Neural cell (in vitro differentiated cells): ENCODE data around the gene CNTNAP2. TPM values are rescaled to one million over a fixed set of nuclear protein-coding genes. Genes with fewer than 3 reads are reported as not detected.

Experiments
- H2AFZ ChIP-seq: fragments of 200-600, 300-800 bp; sonication (generic), shearing (Covaris generic); 2 replicates; pipeline ENCODE4 v1.6.0; 2014; ENCODE audit warnings: low read depth, mild to moderate bottlenecking, antibody characterized with exemption, low read length, moderate library complexity
- H3F3A ChIP-seq: fragments of 200-600 bp; shearing (Covaris generic); 2 replicates; pipeline ENCODE4 v1.6.1; 2016; ENCODE audit warnings: mild to moderate bottlenecking, moderate library complexity, mixed read lengths, antibody characterized with exemption, low read length; ENCODE audit not compliant: insufficient read depth, poor library complexity, severe bottlenecking
- H3K27ac ChIP-seq: fragments of 200-600, 300-800 bp; sonication (generic), shearing (Covaris generic); 2 replicates; pipeline ENCODE4 v1.5.1; 2014; ENCODE audit warnings: mild to moderate bottlenecking, low read length, moderate library complexity
- H3K27me3 ChIP-seq: fragments of 300-800, 200-600 bp; sonication (generic), shearing (Covaris generic); 2 replicates; pipeline ENCODE4 v1.6.0; 2014; ENCODE audit warnings: mild to moderate bottlenecking, low read depth, low read length, moderate library complexity; ENCODE audit not compliant: insufficient read depth
- H3K36me3 ChIP-seq: fragments of 300-800, 200-600 bp; sonication (generic), shearing (Covaris generic); 2 replicates; pipeline ENCODE4 v1.5.1; 2014; ENCODE audit warnings: mild to moderate bottlenecking, antibody characterized with exemption, low read length, moderate library complexity; ENCODE audit not compliant: insufficient read depth
- H3K4me2 ChIP-seq: fragments of 300-800, 200-600 bp; sonication (generic), shearing (Covaris generic); 2 replicates; pipeline ENCODE4 v1.6.0; 2014; ENCODE audit warnings: mild to moderate bottlenecking, low read length
- H3K4me3 ChIP-seq: fragments of 300-800, 200-600 bp; sonication (generic), shearing (Covaris generic); 2 replicates; pipeline ENCODE4 v1.5.1; 2014; ENCODE audit warnings: mild to moderate bottlenecking, low read length, moderate library complexity
- H3K79me2 ChIP-seq: fragments of 200-600 bp; shearing (Covaris generic); replicated peaks from 2 replicates; pipeline ENCODE4 v1.6.0; 2014; ENCODE audit warnings: mild to moderate bottlenecking, low read length, moderate library complexity; ENCODE audit not compliant: insufficient read depth
- H3K9ac ChIP-seq: fragments of 300-800, 200-600 bp; sonication (generic), shearing (Covaris generic); 2 replicates; pipeline ENCODE4 v1.6.1; 2016; ENCODE audit warnings: mild to moderate bottlenecking, low read length, mixed read lengths
- H3K9me2 ChIP-seq: fragments of 200-600 bp; shearing (Covaris generic); 2 replicates; pipeline ENCODE4 v1.6.1; 2016; ENCODE audit warnings: mild to moderate bottlenecking, low read length, mixed read lengths; ENCODE audit not compliant: insufficient read depth
- H3K9me3 ChIP-seq: fragments of 200-600, 300-800 bp; sonication (generic), shearing (Covaris generic); 2 replicates; pipeline ENCODE4 v1.6.1; 2016; ENCODE audit warnings: mild to moderate bottlenecking, mixed run types, low read length, moderate library complexity, mixed read lengths
- H4K20me1 ChIP-seq: fragments of 200-600 bp; shearing (Covaris generic); 2 replicates; pipeline ENCODE4 v1.6.1; 2016; ENCODE audit warnings: mild to moderate bottlenecking, mixed run types; ENCODE audit not compliant: insufficient read depth
- EP300 ChIP-seq: fragments of 450-650 bp; conservative IDR thresholded peaks from 2 replicates; pipeline ENCODE4 v1.6.1; 2014; ENCODE audit warnings: antibody characterized with exemption, mild to moderate bottlenecking, moderate library complexity; ENCODE audit not compliant: poor library complexity, severe bottlenecking
- EZH2 ChIP-seq: fragments of 200-600, 300-800 bp; shearing (Covaris generic), sonication (generic); IDR thresholded peaks from 2 replicates; pipeline ENCODE4 v1.6.1; 2014; ENCODE audit warnings: antibody characterized with exemption, low read length, borderline replicate concordance, mild to moderate bottlenecking; ENCODE audit not compliant: insufficient read depth, poor library complexity, severe bottlenecking
- MXI1 ChIP-seq: fragments of 450-650 bp; conservative IDR thresholded peaks from 2 replicates; pipeline ENCODE4 v1.6.1; 2014; ENCODE audit warnings: antibody characterized with exemption, mild to moderate bottlenecking; ENCODE audit not compliant: poor library complexity, severe bottlenecking
- POLR2AphosphoS5 ChIP-seq: IDR thresholded peaks from 2 replicates; pipeline ENCODE4 v1.6.1; 2012
- RAD21 ChIP-seq: fragments of 450-650 bp; conservative IDR thresholded peaks from 2 replicates; pipeline ENCODE4 v1.6.1; 2014; ENCODE audit warnings: antibody characterized with exemption, mild to moderate bottlenecking, moderate library complexity
- SMC3 ChIP-seq: fragments of 450-650 bp; conservative IDR thresholded peaks from 2 replicates; pipeline ENCODE4 v1.6.1; 2014; ENCODE audit warnings: antibody characterized with exemption, mild to moderate bottlenecking, moderate library complexity; ENCODE audit not compliant: poor library complexity
- TAF1 ChIP-seq: IDR thresholded peaks from 2 replicates; pipeline ENCODE4 v1.6.1; 2012; ENCODE audit warnings: low read depth
- polyA plus RNA-seq: library from polyadenylated mRNA; depleted of rRNA; stranded (reverse); fragments of >200 nt; gene quantifications from 2 replicates; pipeline ENCODE4 v1.2.3, GENCODE V29; 2014
- TF ChIP-seq, protein P1 (sequence below): IDR thresholded peaks from 2 replicates; pipeline ENCODE4 v1.6.1; 2012; ENCODE audit warnings: borderline replicate concordance
- TF ChIP-seq, protein P2 (sequence below): fragments of 450-650 bp; IDR thresholded peaks from 2 replicates; pipeline ENCODE4 v1.5.1; 2014; ENCODE audit warnings: antibody characterized with exemption, mild to moderate bottlenecking, moderate library complexity; ENCODE audit not compliant: poor library complexity, severe bottlenecking

Gene CNTNAP2
- polyA plus RNA-seq, 1 donor from 2014 or later, result 276 TPM

DNA sequence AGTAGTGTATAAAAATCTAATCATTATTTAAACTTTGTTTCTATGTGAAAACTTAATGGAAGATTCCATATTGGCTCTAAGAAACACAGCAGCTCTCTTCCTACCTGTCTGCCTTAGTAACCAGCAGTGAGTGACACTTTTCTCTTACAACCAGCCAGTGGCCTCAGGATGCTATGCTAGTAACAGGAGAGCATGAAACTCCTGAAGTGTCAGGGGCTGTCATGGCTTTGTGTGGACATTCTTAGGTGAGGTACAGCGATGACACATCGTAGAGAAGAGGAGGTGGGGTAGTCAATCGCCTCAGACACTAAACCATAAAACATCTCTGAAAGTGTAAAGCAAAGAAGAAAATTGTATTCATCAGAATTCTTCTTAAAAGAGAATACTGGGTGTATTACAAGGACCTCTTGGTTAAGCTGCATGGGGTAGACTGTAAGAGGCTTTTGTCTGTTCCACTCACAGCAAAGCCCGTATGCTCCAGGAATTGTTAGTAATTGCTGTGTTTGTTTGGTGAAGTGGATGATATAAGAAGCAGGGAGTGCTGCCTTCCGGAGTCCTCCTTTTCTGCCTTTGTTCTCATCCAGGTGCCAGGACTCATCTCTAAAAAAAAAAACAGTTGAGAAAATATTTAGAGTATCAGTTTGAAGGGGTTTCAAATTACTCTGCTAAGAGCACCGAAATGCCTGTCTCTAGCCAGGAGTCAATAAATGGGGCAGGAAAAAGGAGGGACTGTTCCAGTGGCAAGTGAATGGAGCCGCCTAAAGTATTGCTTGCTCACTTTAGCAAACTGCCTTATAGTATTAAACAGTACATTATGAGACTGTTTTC is 518.8 kb downstream of the CNTNAP2 start:
- no peak overlapping the region for H3K4me3 ChIP-seq
- peaks cover 3% of the 10 kb centered on the region for H3F3A ChIP-seq
- no peaks in the 10 kb centered on the region for H3K9me2 ChIP-seq
- H3K27ac ChIP-seq, result no peak overlapping the region
- no peak overlapping the region for H2AFZ ChIP-seq
- H3K9ac ChIP-seq, result no peak overlapping the region
- H3K36me3 ChIP-seq, result no peaks in the 10 kb centered on the region
- H3K79me2 ChIP-seq, result no peaks in the 10 kb centered on the region
- no peaks in the 10 kb centered on the region for H3K9me3 ChIP-seq
- TF ChIP-seq EP300 (peak; percentile 46), RAD21 (no peak)
- no peaks in the 10 kb centered on the region for H3K27me3 ChIP-seq
- H3K4me2 ChIP-seq, result no peak overlapping the region
- H4K20me1 ChIP-seq, result no peaks in the 10 kb centered on the region

DNA sequence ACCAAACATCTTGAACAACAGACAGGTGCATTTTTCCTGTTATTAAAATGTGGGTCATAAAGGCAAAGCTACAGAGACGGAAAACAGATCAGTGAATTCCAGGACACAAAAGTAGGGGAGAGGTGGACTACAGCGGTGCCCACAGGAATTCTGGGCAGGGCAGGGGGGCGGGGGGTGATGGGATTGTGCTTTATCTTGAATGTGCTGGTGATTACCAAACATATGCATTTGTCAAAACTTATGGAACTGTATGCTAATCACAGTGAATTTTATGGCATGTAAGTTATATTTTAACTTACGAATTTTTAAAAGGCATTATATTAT is 519.4 kb downstream of the CNTNAP2 start:
- H3K4me2 ChIP-seq, result no peak overlapping the region
- H3K4me3 ChIP-seq, result no peak overlapping the region
- no peaks in the 10 kb centered on the region for H3K9me3 ChIP-seq
- no peak overlapping the region for H3K27ac ChIP-seq
- TF ChIP-seq, protein P1, sequence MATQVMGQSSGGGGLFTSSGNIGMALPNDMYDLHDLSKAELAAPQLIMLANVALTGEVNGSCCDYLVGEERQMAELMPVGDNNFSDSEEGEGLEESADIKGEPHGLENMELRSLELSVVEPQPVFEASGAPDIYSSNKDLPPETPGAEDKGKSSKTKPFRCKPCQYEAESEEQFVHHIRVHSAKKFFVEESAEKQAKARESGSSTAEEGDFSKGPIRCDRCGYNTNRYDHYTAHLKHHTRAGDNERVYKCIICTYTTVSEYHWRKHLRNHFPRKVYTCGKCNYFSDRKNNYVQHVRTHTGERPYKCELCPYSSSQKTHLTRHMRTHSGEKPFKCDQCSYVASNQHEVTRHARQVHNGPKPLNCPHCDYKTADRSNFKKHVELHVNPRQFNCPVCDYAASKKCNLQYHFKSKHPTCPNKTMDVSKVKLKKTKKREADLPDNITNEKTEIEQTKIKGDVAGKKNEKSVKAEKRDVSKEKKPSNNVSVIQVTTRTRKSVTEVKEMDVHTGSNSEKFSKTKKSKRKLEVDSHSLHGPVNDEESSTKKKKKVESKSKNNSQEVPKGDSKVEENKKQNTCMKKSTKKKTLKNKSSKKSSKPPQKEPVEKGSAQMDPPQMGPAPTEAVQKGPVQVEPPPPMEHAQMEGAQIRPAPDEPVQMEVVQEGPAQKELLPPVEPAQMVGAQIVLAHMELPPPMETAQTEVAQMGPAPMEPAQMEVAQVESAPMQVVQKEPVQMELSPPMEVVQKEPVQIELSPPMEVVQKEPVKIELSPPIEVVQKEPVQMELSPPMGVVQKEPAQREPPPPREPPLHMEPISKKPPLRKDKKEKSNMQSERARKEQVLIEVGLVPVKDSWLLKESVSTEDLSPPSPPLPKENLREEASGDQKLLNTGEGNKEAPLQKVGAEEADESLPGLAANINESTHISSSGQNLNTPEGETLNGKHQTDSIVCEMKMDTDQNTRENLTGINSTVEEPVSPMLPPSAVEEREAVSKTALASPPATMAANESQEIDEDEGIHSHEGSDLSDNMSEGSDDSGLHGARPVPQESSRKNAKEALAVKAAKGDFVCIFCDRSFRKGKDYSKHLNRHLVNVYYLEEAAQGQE, result no peak
- no peak for TF ChIP-seq RAD21
- no peak for TF ChIP-seq EP300
- TF ChIP-seq POLR2AphosphoS5, result no peak
- H3K36me3 ChIP-seq, result no peaks in the 10 kb centered on the region
- H3K79me2 ChIP-seq, result no peaks in the 10 kb centered on the region
- no peaks in the 10 kb centered on the region for H3K27me3 ChIP-seq
- peaks cover 3% of the 10 kb centered on the region for H3F3A ChIP-seq
- H2AFZ ChIP-seq, result no peak overlapping the region
- no peaks in the 10 kb centered on the region for H3K9me2 ChIP-seq
- H3K9ac ChIP-seq, result no peak overlapping the region
- H4K20me1 ChIP-seq, result no peaks in the 10 kb centered on the region

DNA sequence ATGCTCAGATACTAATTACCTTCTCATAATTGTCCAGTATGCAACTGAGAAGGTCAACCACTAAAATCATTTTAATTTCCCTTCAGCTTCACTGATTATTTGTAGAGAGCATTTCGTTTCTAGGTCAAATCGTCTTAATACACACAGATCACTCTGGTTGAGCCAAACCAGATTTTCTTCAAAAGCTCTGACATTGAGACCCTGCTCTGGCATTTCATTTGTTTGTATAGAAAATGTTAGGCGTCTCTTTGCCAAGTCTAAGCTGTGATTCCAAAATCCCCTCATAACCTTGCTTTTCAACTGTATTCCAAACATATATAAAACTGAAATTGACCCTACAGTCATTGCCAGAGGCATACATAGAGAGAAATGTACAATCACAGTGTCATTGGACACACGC is 520.0 kb downstream of the CNTNAP2 start:
- Histone ChIP-seq H3K4me2 (no peak overlapping the region), H3F3A (peaks cover 3% of the 10 kb centered on the region), H3K27ac (no peak overlapping the region), H3K9me2 (no peaks in the 10 kb centered on the region), H3K9ac (no peak overlapping the region), H3K36me3 (no peaks in the 10 kb centered on the region), H3K4me3 (no peak overlapping the region), H2AFZ (no peak overlapping the region), H4K20me1 (no peaks in the 10 kb centered on the region), H3K27me3 (no peaks in the 10 kb centered on the region), H3K79me2 (no peaks in the 10 kb centered on the region), H3K9me3 (no peaks in the 10 kb centered on the region)
- TF ChIP-seq, protein P1, result no peak
- TF ChIP-seq, protein P2, sequence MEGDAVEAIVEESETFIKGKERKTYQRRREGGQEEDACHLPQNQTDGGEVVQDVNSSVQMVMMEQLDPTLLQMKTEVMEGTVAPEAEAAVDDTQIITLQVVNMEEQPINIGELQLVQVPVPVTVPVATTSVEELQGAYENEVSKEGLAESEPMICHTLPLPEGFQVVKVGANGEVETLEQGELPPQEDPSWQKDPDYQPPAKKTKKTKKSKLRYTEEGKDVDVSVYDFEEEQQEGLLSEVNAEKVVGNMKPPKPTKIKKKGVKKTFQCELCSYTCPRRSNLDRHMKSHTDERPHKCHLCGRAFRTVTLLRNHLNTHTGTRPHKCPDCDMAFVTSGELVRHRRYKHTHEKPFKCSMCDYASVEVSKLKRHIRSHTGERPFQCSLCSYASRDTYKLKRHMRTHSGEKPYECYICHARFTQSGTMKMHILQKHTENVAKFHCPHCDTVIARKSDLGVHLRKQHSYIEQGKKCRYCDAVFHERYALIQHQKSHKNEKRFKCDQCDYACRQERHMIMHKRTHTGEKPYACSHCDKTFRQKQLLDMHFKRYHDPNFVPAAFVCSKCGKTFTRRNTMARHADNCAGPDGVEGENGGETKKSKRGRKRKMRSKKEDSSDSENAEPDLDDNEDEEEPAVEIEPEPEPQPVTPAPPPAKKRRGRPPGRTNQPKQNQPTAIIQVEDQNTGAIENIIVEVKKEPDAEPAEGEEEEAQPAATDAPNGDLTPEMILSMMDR, result no peak
- TF ChIP-seq TAF1 (no peak), MXI1 (no peak), SMC3 (no peak), EZH2 (no peak), POLR2AphosphoS5 (no peak), EP300 (no peak), RAD21 (no peak)
